Activated T-cell treated with anti-CD3 and anti-CD28 coated beads, Interleukin-2, amount 50 U/mL, for 48 hours (primary cell): ENCODE results near the gene PLPPR3.

Experiments used
- DNase-seq, 2 experiments: peaks; one replicate each; pipeline ENCODE4 v3.0.0-alpha.2; 2020

PLPPR3 gene, protein sequence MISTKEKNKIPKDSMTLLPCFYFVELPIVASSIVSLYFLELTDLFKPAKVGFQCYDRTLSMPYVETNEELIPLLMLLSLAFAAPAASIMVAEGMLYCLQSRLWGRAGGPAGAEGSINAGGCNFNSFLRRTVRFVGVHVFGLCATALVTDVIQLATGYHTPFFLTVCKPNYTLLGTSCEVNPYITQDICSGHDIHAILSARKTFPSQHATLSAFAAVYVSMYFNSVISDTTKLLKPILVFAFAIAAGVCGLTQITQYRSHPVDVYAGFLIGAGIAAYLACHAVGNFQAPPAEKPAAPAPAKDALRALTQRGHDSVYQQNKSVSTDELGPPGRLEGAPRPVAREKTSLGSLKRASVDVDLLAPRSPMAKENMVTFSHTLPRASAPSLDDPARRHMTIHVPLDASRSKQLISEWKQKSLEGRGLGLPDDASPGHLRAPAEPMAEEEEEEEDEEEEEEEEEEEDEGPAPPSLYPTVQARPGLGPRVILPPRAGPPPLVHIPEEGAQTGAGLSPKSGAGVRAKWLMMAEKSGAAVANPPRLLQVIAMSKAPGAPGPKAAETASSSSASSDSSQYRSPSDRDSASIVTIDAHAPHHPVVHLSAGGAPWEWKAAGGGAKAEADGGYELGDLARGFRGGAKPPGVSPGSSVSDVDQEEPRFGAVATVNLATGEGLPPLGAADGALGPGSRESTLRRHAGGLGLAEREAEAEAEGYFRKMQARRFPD

GRCh38 chr19:821825-822503 lies at the start of gene PLPPR3:
Gene PLPPR3 (minus strand): TSS chr19:821955. CDS start chr19:821559, 396 bp downstream.
- DNase-seq = no peak

GRCh38 chr19:870963-871401 lies 49.2 kb upstream of the PLPPR3 start:
- DNase-seq = no peak

- DNase-seq = no peak
Measured at GRCh38 chr19:870314-870713, 48.6 kb upstream of the PLPPR3 start.

DNA sequence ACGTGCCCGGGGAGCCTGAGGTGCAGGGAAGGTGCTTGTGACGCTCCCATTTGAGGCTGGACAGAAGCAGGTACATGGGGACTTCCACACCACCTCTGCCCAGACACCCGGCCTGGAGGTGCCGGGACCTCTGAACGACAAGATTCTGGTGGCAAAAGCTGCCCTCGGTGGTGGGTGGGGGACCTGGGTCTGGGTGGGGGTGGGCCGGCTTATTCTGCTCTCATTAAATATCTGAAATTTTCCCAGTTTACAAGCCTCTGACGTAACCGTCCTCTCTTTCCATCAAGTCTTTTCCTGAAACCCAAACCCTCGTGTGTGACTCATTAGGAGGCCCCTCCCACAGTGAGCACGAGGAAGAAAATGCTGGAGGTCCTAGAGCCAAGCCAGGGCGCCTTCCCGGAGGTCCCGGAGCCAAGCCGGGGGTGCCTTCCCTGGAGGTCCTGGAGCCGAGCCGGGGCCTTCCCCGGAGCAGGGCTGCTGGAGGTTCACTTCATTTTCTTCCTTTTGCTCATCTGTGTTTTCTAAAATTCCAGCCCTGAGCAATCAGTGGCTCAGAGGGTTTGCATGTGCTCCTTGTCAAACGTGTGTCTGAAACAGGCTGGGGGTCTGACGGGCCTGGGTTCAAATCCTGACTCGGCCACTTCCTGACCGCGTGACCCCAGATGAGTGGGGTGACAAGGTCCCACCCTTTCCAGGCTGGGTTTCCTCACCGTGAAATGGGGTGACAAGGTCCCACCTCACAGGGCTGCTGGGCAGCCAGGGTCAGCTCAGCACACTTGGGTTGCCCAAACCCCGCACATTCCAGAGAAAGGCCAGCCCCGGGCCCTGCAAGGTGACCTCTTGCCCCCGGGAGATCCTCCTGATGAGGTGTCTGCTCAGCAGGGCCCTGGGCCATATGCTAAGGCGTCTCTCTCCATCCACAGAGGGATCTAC lies 47.8 kb upstream of the PLPPR3 start:
- no peak for DNase-seq

- no peak for DNase-seq
Measured at GRCh38 chr19:868458-869244, 46.9 kb upstream of the PLPPR3 start.

GRCh38 chr19:867855-868457 lies 46.2 kb upstream of the PLPPR3 start:
- no peak for DNase-seq

- no peak for DNase-seq
Measured at GRCh38 chr19:867301-867793, 45.6 kb upstream of the PLPPR3 start.

DNA sequence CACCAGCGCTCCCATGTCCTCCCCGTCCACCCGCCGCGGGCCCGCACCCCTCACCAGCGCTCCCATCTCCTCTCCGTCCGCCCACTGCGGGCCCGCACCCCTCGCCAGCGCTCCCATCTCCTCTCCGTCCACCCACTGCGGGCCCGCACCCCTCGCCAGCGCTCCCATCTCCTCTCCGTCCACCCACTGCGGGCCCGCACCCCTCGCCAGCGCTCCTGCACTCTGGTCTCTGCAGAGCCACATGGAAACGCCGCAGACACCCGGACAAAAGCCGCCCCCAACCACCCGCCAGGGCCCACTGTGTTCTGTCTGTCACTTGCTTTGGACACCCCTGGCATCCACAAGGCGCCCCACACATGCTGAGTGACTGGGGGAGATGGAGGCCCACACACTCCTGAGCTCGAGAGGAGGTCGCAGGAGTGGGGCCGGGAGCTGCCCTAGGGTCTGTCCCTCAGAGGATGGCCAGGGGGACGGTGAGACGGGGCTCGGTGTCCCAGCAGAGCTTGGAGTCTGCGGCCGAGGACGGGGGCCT lies 45.1 kb upstream of the PLPPR3 start:
- no peak for DNase-seq

DNA sequence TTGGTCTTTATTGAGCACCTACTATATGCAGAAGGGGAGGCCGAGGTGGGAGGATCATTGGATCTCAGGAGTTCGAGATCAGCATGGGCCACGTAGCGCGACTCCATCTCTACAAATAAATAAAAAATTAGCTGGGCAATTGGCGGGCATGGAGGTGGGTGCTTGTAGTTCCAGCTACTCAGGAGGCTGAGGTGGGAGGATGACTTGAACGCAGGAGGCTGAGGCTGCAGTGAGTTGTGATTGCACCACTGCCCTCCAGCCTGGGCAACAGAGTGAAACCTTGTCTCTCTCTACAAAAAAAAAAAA lies 41.5 kb upstream of the PLPPR3 start:
- DNase-seq = peak in 1 of 2 experiments; percentile 42

GRCh38 chr19:862581-863314 lies 41.0 kb upstream of the PLPPR3 start:
- peak; percentile 88 to 89 for DNase-seq

DNA sequence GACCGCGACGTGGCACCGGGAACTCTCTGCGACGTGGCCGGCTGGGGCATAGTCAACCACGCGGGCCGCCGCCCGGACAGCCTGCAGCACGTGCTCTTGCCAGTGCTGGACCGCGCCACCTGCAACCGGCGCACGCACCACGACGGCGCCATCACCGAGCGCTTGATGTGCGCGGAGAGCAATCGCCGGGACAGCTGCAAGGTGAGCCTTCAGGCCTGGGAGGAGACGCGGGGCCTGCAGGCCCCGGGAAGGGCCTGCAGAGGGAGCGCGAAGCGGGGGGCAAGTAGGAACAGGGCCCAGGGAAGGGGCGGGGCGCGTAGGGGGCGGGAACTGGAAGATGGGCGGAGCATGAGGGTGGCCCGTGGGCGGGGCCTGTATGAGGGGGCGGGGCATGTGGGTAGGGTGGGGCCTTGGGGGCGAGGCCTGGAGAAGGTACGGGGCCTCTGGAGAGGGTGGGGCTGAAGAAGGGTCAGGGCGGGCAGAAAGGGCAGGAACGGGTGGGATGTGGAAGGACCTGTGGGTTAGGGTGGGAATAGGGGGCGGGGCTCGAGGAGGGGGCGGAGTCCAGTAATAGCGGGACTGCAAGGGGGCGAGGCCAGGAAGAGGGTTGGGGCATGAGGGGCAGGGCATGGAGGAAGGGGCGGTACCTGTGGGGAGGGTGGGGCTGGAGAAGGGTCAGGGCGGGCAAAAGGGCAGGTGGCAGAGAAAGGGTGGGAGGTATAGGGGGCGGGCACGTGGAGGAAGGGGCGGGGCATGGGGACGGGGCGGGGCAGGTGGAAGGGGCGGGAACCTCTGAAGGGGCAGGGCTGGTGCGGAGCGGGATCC lies 40.2 kb upstream of the PLPPR3 start:
- DNase-seq = peak; percentile 82 to 83

- no peak for DNase-seq
Measured at GRCh38 chr19:861141-861755, 39.5 kb upstream of the PLPPR3 start.

DNA sequence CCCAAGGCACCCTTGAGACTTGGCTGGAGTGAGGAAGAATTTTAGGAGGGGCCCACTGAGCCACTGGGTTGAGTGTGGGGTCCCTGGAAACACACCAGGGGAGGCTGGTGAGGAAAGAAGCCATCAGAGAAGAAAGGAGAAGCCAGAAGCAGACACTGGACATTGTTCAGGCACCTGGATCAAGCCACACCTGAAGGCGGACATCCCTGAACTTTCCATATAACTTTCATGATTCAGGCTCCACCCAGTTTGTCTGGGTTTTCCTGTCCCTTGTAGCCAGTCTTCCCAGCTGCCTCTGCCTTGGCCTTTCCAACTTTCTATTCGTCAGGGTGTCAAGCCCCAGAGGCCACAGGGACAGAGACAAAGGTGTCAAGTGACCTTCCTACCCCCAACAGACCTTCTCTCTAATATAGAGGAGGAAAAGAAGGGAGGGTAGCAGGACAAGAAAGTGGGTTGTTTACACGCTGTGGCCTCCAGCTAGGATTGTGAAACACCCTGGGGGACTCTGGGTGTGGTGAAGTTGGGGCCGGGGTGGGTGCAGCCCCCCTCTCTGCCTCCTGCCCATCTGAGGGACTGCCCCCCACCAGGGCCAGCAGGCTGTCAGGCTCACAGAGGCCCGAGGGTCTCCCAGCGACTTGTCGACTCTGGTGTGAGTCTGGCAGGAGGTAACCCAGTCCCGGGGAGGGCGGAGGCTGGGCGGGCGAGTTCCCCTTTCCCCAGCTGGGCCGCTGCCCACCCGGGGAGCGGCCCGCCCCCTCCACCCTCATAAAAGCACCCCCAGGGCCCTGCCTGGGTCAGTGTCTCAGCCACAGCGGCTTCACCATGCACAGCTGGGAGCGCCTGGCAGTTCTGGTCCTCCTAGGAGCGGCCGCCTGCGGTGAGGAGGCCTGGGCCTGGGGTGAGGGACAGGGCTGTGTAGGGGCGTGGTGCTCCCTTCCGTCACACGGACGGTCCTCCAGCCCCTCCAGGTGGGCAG lies 37.4 kb upstream of the PLPPR3 start, which contains the start of gene CFD:
Gene CFD (plus strand): TSS at position 797 of the 976 bp plus-strand sequence. CDS start 26 bp downstream, at position 823.
- no peak for DNase-seq

- no peak for DNase-seq
Measured at GRCh38 chr19:858284-858683, 36.5 kb upstream of the PLPPR3 start.

DNA sequence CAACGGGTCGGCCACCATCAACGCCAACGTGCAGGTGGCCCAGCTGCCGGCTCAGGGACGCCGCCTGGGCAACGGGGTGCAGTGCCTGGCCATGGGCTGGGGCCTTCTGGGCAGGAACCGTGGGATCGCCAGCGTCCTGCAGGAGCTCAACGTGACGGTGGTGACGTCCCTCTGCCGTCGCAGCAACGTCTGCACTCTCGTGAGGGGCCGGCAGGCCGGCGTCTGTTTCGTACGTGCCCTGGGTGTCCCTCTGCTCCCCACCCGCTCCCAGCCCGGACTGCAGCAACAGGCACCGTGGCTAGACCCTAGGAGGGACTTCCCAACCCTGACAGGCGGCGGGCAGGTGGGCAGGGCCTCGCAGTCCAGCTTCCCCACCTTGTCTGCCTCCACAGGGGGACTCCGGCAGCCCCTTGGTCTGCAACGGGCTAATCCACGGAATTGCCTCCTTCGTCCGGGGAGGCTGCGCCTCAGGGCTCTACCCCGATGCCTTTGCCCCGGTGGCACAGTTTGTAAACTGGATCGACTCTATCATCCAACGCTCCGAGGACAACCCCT lies 33.9 kb upstream of the PLPPR3 start:
- no peak for DNase-seq

DNA sequence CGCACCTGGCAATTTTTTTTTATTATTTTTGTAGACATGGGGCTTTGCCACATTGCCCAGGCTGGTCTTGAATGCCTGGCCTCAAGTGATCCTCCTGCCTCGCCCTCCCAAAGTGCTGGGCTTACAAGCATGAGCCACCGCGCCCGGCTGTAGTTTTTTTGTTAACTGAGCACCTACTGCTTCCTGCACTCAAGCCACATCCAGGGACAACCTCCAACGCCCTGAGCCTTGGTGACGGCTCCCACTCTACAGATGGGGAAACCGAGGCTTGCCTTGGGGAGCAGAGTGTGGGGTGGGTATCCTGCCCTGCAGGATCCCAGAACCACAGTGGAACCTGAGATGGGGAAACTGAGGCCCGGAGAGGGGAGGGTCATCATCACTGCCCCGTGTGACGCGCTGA lies 33.4 kb upstream of the PLPPR3 start:
- DNase-seq = no peak

DNA sequence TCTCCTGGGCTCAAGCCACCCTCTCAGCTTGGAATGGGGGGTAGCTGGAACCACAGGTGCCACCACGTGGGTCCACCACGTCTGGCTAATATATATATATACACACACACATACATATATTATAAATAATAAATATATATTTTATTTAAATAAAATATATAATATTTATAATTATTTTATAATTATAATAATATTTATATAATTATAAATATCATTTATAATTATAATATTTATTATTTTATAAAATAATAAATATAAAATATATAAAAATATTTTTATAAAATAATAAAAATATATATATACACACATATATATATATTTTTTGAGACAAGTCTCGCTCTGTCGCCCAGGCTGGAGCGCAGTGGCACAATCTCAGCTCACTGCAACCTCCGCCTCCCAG lies 32.8 kb upstream of the PLPPR3 start:
- DNase-seq = no peak
